OCI-LY1 (cell line): ENCODE measurements around the gene ST6GALNAC3.

Source experiments
- EZH2 ChIP-seq: fragments of 200-600 bp; sonication (generic), shearing (Covaris generic); IDR thresholded peaks from 2 replicates; pipeline ENCODE4 v1.8.0; 2017; ENCODE audit warnings: borderline replicate concordance, mixed run types, mild to moderate bottlenecking, antibody characterized with exemption, low read length, moderate library complexity, mixed read lengths
- TF ChIP-seq, protein P1 (sequence below): fragments of 200-600 bp; sonication (generic), shearing (Covaris generic); IDR thresholded peaks from 2 replicates; pipeline ENCODE4 v1.5.1; 2017; ENCODE audit warnings: mild to moderate bottlenecking, antibody characterized with exemption, low read length, moderate library complexity, mixed read lengths

DNA sequence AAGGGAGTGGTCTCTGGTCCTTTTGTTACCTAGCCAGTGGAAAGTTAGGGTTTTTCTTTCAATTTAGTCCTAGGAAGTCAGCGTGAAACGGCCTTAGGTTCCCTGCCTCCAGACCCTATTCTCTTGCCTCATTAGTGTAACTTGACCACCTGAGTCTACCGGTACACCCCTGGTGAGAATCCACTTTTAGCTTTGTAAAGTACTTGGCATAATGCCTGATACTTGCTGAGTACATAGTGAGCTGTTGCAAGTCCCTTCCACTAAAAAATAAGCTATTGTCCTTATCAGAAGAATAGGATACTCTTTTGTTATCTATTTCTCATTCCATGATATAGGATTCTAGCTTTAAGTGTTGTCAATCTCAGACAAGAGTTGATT lies 228.8 kb downstream of the ST6GALNAC3 start:
- TF ChIP-seq, protein P1, sequence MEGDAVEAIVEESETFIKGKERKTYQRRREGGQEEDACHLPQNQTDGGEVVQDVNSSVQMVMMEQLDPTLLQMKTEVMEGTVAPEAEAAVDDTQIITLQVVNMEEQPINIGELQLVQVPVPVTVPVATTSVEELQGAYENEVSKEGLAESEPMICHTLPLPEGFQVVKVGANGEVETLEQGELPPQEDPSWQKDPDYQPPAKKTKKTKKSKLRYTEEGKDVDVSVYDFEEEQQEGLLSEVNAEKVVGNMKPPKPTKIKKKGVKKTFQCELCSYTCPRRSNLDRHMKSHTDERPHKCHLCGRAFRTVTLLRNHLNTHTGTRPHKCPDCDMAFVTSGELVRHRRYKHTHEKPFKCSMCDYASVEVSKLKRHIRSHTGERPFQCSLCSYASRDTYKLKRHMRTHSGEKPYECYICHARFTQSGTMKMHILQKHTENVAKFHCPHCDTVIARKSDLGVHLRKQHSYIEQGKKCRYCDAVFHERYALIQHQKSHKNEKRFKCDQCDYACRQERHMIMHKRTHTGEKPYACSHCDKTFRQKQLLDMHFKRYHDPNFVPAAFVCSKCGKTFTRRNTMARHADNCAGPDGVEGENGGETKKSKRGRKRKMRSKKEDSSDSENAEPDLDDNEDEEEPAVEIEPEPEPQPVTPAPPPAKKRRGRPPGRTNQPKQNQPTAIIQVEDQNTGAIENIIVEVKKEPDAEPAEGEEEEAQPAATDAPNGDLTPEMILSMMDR = no peak
- TF ChIP-seq EZH2 = no peak
